ENCODE results near the gene ST6GALNAC4.

Gene ST6GALNAC4

GRCh38 chr9:127893392-127893791 is 23.4 kb downstream of the ST6GALNAC4 start:
- Histone ChIP-seq H3K36me3 (replicated peaks in 1 of 2; ENCODE audit: control insufficient read depth in 2 of 2, insufficient read depth in 2 of 2, low read length in 2 of 2) (peaks cover 46 to 66% of the 10 kb centered on the region in 2 donors), H3K4me2 (ENCODE audit: insufficient read depth, low read length, poor library complexity, severe bottlenecking) (no peak overlapping the region), H3K4me1 (ENCODE audit: control insufficient read depth in 2 of 2, insufficient read depth in 1 of 2, low read depth in 1 of 2, low read length in 2 of 2) (peaks cover 12 to 16% of the 10 kb centered on the region in 2 donors), H3K18ac (ENCODE audit: low read length) (no peak overlapping the region), H2BK12ac (ENCODE audit: low read length) (no peak overlapping the region), H2AFZ (ENCODE audit: low read length) (no peak overlapping the region), H2BK5ac (ENCODE audit: low read length) (no peak overlapping the region), H3K14ac (ENCODE audit: low read length) (no peak overlapping the region), H4K8ac (ENCODE audit: low read depth, low read length) (no peak overlapping the region), H3K23ac (ENCODE audit: low read depth, low read length, poor library complexity) (no peak overlapping the region), H2BK15ac (ENCODE audit: low read length) (no peak overlapping the region), H4K91ac (ENCODE audit: low read depth, low read length, poor library complexity) (no peak overlapping the region), H3K27ac (replicated peaks; ENCODE audit: low read length) (no peak overlapping the region), H3K79me1 (ENCODE audit: low read depth, low read length) (peaks cover 6% of the 10 kb centered on the region), H3K27me3 (ENCODE audit: control insufficient read depth in 3 of 3, insufficient read depth in 3 of 3, low read depth in 1 of 3, low read length in 3 of 3) (no peaks in the 10 kb centered on the region), H3K4me3 (ENCODE audit: low read length in 2 of 2) (no peak overlapping the region), H3K9ac (ENCODE audit: low read depth, low read length, poor library complexity) (no peak overlapping the region), H2AK5ac (ENCODE audit: low read depth, low read length) (no peak overlapping the region), H3K9me3 (replicated peaks in 1 of 2; ENCODE audit: control insufficient read depth in 2 of 2, insufficient read depth in 1 of 2, low read depth in 1 of 2, low read length in 2 of 2) (peaks cover 16 to 35% of the 10 kb centered on the region in 2 donors), H3K4ac (ENCODE audit: low read length) (no peak overlapping the region), H2BK120ac (ENCODE audit: low read depth, low read length) (no peak overlapping the region)
- no CpG with 5 or more reads among the region's 4 CpGs for WGBS, 2 donors (ENCODE audit: extremely low coverage in 2 of 2, insufficient read length in 2 of 2, insufficient replicate concordance in 1 of 2)
- DNase-seq (ENCODE audit: low spot score), result no peak

GRCh38 chr9:127892831-127893230 is 24.0 kb downstream of the ST6GALNAC4 start:
- no peak for DNase-seq (ENCODE audit: low spot score)
- Histone ChIP-seq H2BK15ac (ENCODE audit: low read length) (no peak overlapping the region), H3K4me3 (ENCODE audit: low read length in 2 of 2) (no peak overlapping the region), H2BK12ac (ENCODE audit: low read length) (no peak overlapping the region), H3K4me2 (ENCODE audit: insufficient read depth, low read length, poor library complexity, severe bottlenecking) (no peak overlapping the region), H2AFZ (ENCODE audit: low read length) (no peak overlapping the region), H2BK120ac (ENCODE audit: low read depth, low read length) (no peak overlapping the region), H3K27ac (replicated peaks; ENCODE audit: low read length) (no peak overlapping the region), H3K23ac (ENCODE audit: low read depth, low read length, poor library complexity) (no peak overlapping the region), H2BK5ac (ENCODE audit: low read length) (no peak overlapping the region), H2AK5ac (ENCODE audit: low read depth, low read length) (no peak overlapping the region), H3K79me1 (ENCODE audit: low read depth, low read length) (peaks cover 6% of the 10 kb centered on the region), H3K9ac (ENCODE audit: low read depth, low read length, poor library complexity) (no peak overlapping the region), H3K18ac (ENCODE audit: low read length) (no peak overlapping the region), H4K8ac (ENCODE audit: low read depth, low read length) (no peak overlapping the region), H3K9me3 (replicated peaks in 1 of 2; ENCODE audit: control insufficient read depth in 2 of 2, insufficient read depth in 1 of 2, low read depth in 1 of 2, low read length in 2 of 2) (peaks cover 16 to 35% of the 10 kb centered on the region in 2 donors), H4K91ac (ENCODE audit: low read depth, low read length, poor library complexity) (no peak overlapping the region), H3K14ac (ENCODE audit: low read length) (no peak overlapping the region), H3K4ac (ENCODE audit: low read length) (no peak overlapping the region), H3K27me3 (ENCODE audit: control insufficient read depth in 3 of 3, insufficient read depth in 3 of 3, low read depth in 1 of 3, low read length in 3 of 3) (no peaks in the 10 kb centered on the region), H3K36me3 (replicated peaks in 1 of 2; ENCODE audit: control insufficient read depth in 2 of 2, insufficient read depth in 2 of 2, low read length in 2 of 2) (peaks cover 46 to 69% of the 10 kb centered on the region in 2 donors), H3K4me1 (ENCODE audit: control insufficient read depth in 2 of 2, insufficient read depth in 1 of 2, low read depth in 1 of 2, low read length in 2 of 2) (peaks cover 12 to 14% of the 10 kb centered on the region in 2 donors)
- WGBS, 2 donors (ENCODE audit: extremely low coverage in 2 of 2, insufficient read length in 2 of 2, insufficient replicate concordance in 1 of 2), result no CpG with 5 or more reads among the region's 6 CpGs

- H3K27ac ChIP-seq (replicated peaks; ENCODE audit: low read length), result no peak overlapping the region
- no peak overlapping the region for H2BK12ac ChIP-seq (ENCODE audit: low read length)
- no peak overlapping the region for H3K14ac ChIP-seq (ENCODE audit: low read length)
- no peak overlapping the region for H3K4me3 ChIP-seq (ENCODE audit: low read length in 2 of 2)
- no peaks in the 10 kb centered on the region for H3K79me1 ChIP-seq (ENCODE audit: low read depth, low read length)
- H2AFZ ChIP-seq (ENCODE audit: low read length), result no peak overlapping the region
- no peak overlapping the region for H3K4me2 ChIP-seq (ENCODE audit: insufficient read depth, low read length, poor library complexity, severe bottlenecking)
- no peak overlapping the region for H2BK120ac ChIP-seq (ENCODE audit: low read depth, low read length)
- H2BK5ac ChIP-seq (ENCODE audit: low read length), result no peak overlapping the region
- no peak overlapping the region for H4K8ac ChIP-seq (ENCODE audit: low read depth, low read length)
- no peak overlapping the region for H2BK15ac ChIP-seq (ENCODE audit: low read length)
- WGBS, 2 donors (ENCODE audit: extremely low coverage in 2 of 2, insufficient read length in 2 of 2, insufficient replicate concordance in 1 of 2), result no CpG with 5 or more reads among the region's 3 CpGs
- peaks cover 48 to 70% of the 10 kb centered on the region in 2 donors for H3K36me3 ChIP-seq (replicated peaks in 1 of 2; ENCODE audit: control insufficient read depth in 2 of 2, insufficient read depth in 2 of 2, low read length in 2 of 2)
- no peak overlapping the region for H4K91ac ChIP-seq (ENCODE audit: low read depth, low read length, poor library complexity)
- H3K27me3 ChIP-seq (ENCODE audit: control insufficient read depth in 3 of 3, insufficient read depth in 3 of 3, low read depth in 1 of 3, low read length in 3 of 3), result no peaks in the 10 kb centered on the region
- H3K18ac ChIP-seq (ENCODE audit: low read length), result no peak overlapping the region
- no peak for DNase-seq (ENCODE audit: low spot score)
- peak overlapping the region; percentile 38 for H3K23ac ChIP-seq (ENCODE audit: low read depth, low read length, poor library complexity)
- H3K4me1 ChIP-seq (ENCODE audit: control insufficient read depth in 2 of 2, insufficient read depth in 1 of 2, low read depth in 1 of 2, low read length in 2 of 2), result peaks cover 0 to 2% of the 10 kb centered on the region in 2 donors
- H2AK5ac ChIP-seq (ENCODE audit: low read depth, low read length), result no peak overlapping the region
- H3K9ac ChIP-seq (ENCODE audit: low read depth, low read length, poor library complexity), result no peak overlapping the region
- H3K9me3 ChIP-seq (replicated peaks in 1 of 2; ENCODE audit: control insufficient read depth in 2 of 2, insufficient read depth in 1 of 2, low read depth in 1 of 2, low read length in 2 of 2), result peaks cover 18 to 26% of the 10 kb centered on the region in 2 donors
- H3K4ac ChIP-seq (ENCODE audit: low read length), result no peak overlapping the region
Measured at GRCh38 chr9:127890053-127890452, 26.8 kb downstream of the ST6GALNAC4 start.

- H3K18ac ChIP-seq (ENCODE audit: low read length), result no peak overlapping the region
- peaks cover 2 to 5% of the 10 kb centered on the region in 2 donors for H3K9me3 ChIP-seq (replicated peaks in 1 of 2; ENCODE audit: control insufficient read depth in 2 of 2, insufficient read depth in 1 of 2, low read depth in 1 of 2, low read length in 2 of 2)
- no peak overlapping the region for H3K9ac ChIP-seq (ENCODE audit: low read depth, low read length, poor library complexity)
- H3K4me1 ChIP-seq (ENCODE audit: control insufficient read depth in 2 of 2, insufficient read depth in 1 of 2, low read depth in 1 of 2, low read length in 2 of 2), result peaks cover 0 to 2% of the 10 kb centered on the region in 2 donors
- H3K36me3 ChIP-seq (replicated peaks in 1 of 2; ENCODE audit: control insufficient read depth in 2 of 2, insufficient read depth in 2 of 2, low read length in 2 of 2), result peaks cover 25 to 48% of the 10 kb centered on the region in 2 donors
- H3K79me1 ChIP-seq (ENCODE audit: low read depth, low read length), result no peaks in the 10 kb centered on the region
- H3K27me3 ChIP-seq (ENCODE audit: control insufficient read depth in 3 of 3, insufficient read depth in 3 of 3, low read depth in 1 of 3, low read length in 3 of 3), result no peaks in the 10 kb centered on the region
- no peak overlapping the region for H2BK15ac ChIP-seq (ENCODE audit: low read length)
- H4K91ac ChIP-seq (ENCODE audit: low read depth, low read length, poor library complexity), result no peak overlapping the region
- no peak overlapping the region for H3K4me3 ChIP-seq (ENCODE audit: low read length in 2 of 2)
- no peak overlapping the region for H2BK120ac ChIP-seq (ENCODE audit: low read depth, low read length)
- H3K4ac ChIP-seq (ENCODE audit: low read length), result no peak overlapping the region
- no peak overlapping the region for H2BK12ac ChIP-seq (ENCODE audit: low read length)
- no peak overlapping the region for H2BK5ac ChIP-seq (ENCODE audit: low read length)
- WGBS, 2 donors (ENCODE audit: extremely low coverage in 2 of 2, insufficient read length in 2 of 2, insufficient replicate concordance in 1 of 2), result no CpG with 5 or more reads among the region's 2 CpGs
- no peak overlapping the region for H4K8ac ChIP-seq (ENCODE audit: low read depth, low read length)
- H2AK5ac ChIP-seq (ENCODE audit: low read depth, low read length), result peak overlapping the region; percentile 23
- no peak overlapping the region for H3K27ac ChIP-seq (replicated peaks; ENCODE audit: low read length)
- H3K4me2 ChIP-seq (ENCODE audit: insufficient read depth, low read length, poor library complexity, severe bottlenecking), result no peak overlapping the region
- H3K14ac ChIP-seq (ENCODE audit: low read length), result no peak overlapping the region
- no peak for DNase-seq (ENCODE audit: low spot score)
- H3K23ac ChIP-seq (ENCODE audit: low read depth, low read length, poor library complexity), result no peak overlapping the region
- H2AFZ ChIP-seq (ENCODE audit: low read length), result no peak overlapping the region
Measured at GRCh38 chr9:127887792-127888191, 29.0 kb downstream of the ST6GALNAC4 start.
